Measurements from ENCODE around the gene EXOC2.

DNA sequence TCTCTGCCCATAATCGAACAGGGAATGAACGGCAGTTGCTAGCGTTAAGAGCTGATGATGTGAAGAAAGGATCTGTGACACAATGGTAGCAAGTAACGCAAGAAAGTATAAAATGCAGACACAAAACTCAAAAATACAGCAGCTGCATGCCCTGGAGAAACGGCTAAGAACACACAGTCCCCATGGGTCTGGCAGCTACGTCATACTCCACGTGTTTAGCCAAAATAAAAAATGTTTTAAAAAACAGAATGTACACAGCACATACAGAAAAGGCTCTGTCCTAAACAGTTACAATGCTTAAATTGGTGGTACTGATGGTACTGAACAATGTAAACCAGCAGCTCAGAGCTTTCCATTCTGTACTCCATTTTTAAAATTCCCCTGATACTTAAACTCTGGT lies 70.5 kb downstream of the EXOC2 start:
- TF ChIP-seq, protein P1, sequence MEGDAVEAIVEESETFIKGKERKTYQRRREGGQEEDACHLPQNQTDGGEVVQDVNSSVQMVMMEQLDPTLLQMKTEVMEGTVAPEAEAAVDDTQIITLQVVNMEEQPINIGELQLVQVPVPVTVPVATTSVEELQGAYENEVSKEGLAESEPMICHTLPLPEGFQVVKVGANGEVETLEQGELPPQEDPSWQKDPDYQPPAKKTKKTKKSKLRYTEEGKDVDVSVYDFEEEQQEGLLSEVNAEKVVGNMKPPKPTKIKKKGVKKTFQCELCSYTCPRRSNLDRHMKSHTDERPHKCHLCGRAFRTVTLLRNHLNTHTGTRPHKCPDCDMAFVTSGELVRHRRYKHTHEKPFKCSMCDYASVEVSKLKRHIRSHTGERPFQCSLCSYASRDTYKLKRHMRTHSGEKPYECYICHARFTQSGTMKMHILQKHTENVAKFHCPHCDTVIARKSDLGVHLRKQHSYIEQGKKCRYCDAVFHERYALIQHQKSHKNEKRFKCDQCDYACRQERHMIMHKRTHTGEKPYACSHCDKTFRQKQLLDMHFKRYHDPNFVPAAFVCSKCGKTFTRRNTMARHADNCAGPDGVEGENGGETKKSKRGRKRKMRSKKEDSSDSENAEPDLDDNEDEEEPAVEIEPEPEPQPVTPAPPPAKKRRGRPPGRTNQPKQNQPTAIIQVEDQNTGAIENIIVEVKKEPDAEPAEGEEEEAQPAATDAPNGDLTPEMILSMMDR (IDR thresholded peaks at IDR 0.05): no peak
- no peak for TF ChIP-seq POLR2A (IDR thresholded peaks at IDR 0.05)

Data from lower leg skin (tissue), 3 donors.